Ovary (tissue), 9 donors: ENCODE measurements around the gene VSTM2B. TPM values are rescaled to one million over a fixed set of nuclear protein-coding genes. Genes with fewer than 3 reads are reported as not detected.
"Not testable (repeated sequence)": the region's sequence is repeated elsewhere in the genome, so short reads cannot be mapped to it uniquely, and the experiment has no call there.

ENCODE experiments used
- DNase-seq, 5 donors: peaks; one replicate each; pipeline ENCODE4 v3.0.0-alpha.2; 2019 to 2020
- H3K27ac ChIP-seq, 2 donors: fragments of 200-600 bp; one replicate each; pipeline versions ENCODE4 v1.5.1 to v1.8.0; 2019 to 2022
- H3K27me3 ChIP-seq: fragments of 200-600 bp; one replicate; pipeline ENCODE4 v1.8.0; 2022
- H3K36me3 ChIP-seq: fragments of 200-600 bp; sonication (generic); one replicate; pipeline ENCODE4 v1.5.1; 2019
- H3K4me1 ChIP-seq: one replicate; pipeline ENCODE4 v1.8.1; 2013; ENCODE audit warnings: mild to moderate bottlenecking, moderate library complexity; ENCODE audit not compliant: insufficient read depth
- H3K4me3 ChIP-seq: fragments of 200-600 bp; sonication (generic); one replicate; pipeline ENCODE4 v1.5.1; 2017
- H3K9me3 ChIP-seq, 2 donors: fragments of 200-600 bp in 1 of 2; sonication (generic) in 1 of 2; one replicate each; pipeline versions ENCODE4 v1.5.1 to v1.8.1; 2013 to 2019; ENCODE audit warnings: mild to moderate bottlenecking in 1 of 2, moderate library complexity in 1 of 2
- EP300 ChIP-seq: sonication (generic); formaldehyde crosslinking; IDR thresholded peaks from one replicate; pipeline ENCODE4 v1.6.1; 2017; ENCODE audit warnings: antibody characterized with exemption
- POLR2A ChIP-seq: fragments of 450-650 bp; IDR thresholded peaks from one replicate; pipeline ENCODE4 v1.6.1; 2017; ENCODE audit warnings: antibody characterized with exemption, mild to moderate bottlenecking, moderate library complexity
- WGBS, 3 donors: extraction: QIAGEN DNeasy Blood & Tissue Kit in 1 of 3; methylation state at CpG; one replicate each; pipeline versions ENCODE4 v1.1.5 to v1.1.7; 2013 to 2017; 5-methylcytosine and 5-hydroxymethylcytosine counted together
- intact Hi-C, 4 donors: fragments of 100-400 bp; cut with DNase I; formaldehyde crosslinking; loops; one replicate each; pipeline versions ENCODE4 v1.11.0 to v1.15.1; 2022 to 2023
- polyA plus RNA-seq, 2 donors: library from polyadenylated mRNA; stranded (reverse); fragments of 200-250 nt in 1 of 2; fragments of 350-450 nt in 1 of 2; fragmentation: Illumina TruSeq in 1 of 2; extraction: RNeasy Lipid Tissue Mini Kit (QIAGEN cat#74804) in 1 of 2; gene quantifications; one replicate each; pipeline ENCODE4 v1.2.3, GENCODE V29; 2013 to 2014
- total RNA-seq, 7 donors: library from RNA; depleted of rRNA in 2 of 7; stranded (reverse); fragments of >200 nt in 2 of 7; fragmentation: NEBNext Ultra II Directional in 3 of 7; extraction: Animal tissue kit (Norgen Biotek cat#: 25700) in 3 of 7; gene quantifications; one replicate each; pipeline versions ENCODE4 v1.1.0 to v1.2.4, GENCODE V29; 2016 to 2023
- TF ChIP-seq, protein P1 (sequence below), 3 donors: fragments of 450-650 bp in 2 of 3; fragments of 200-600 bp in 1 of 3; IDR thresholded peaks; one replicate each; pipeline versions ENCODE4 v1.5.1 to v1.8.0; 2016 to 2022; ENCODE audit warnings: antibody characterized with exemption in 3 of 3, mild to moderate bottlenecking in 1 of 3
- donor health status: DM: no; HTN: no; CAD: no; lungs with moderate emphysema.
- donor health status: DM: no; HTN: no; CAD: no.
- donor health status: Bipolar disorder and iron deficiency.
- donor health status: DM: yes; HTN: yes; CAD: no.
- donor health status: DM: no; HTN: no; CAD: no.
- donor health status: DM: yes; HTN: yes; CAD: no.

VSTM2B gene
- total and polyA plus RNA-seq, 9 donors = 0.13 TPM; not detected in 8

DNA sequence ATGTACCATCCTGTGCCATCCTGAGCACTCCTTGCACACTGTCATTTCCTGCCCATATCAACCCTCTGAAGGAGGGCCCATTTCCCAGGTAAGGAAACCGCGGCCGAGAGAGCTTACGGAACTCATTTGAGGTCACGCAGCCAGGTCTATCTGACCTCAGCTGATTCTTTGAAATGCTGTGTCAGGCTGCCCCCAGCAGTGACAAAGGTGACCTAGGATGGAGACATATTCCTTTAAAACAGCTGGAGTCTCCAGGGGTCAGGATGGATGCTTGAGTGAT lies 42.2 kb upstream of the VSTM2B start:
- intact Hi-C loops = no loop called here
- no peak overlapping the region for H3K27ac ChIP-seq
- no peaks in the 10 kb centered on the region for H3K9me3 ChIP-seq
- no peaks in the 10 kb centered on the region for H3K27me3 ChIP-seq
- H3K4me1 ChIP-seq = no peaks in the 10 kb centered on the region
- H3K4me3 ChIP-seq = no peak overlapping the region
- no peak for DNase-seq
- TF ChIP-seq, protein P1, sequence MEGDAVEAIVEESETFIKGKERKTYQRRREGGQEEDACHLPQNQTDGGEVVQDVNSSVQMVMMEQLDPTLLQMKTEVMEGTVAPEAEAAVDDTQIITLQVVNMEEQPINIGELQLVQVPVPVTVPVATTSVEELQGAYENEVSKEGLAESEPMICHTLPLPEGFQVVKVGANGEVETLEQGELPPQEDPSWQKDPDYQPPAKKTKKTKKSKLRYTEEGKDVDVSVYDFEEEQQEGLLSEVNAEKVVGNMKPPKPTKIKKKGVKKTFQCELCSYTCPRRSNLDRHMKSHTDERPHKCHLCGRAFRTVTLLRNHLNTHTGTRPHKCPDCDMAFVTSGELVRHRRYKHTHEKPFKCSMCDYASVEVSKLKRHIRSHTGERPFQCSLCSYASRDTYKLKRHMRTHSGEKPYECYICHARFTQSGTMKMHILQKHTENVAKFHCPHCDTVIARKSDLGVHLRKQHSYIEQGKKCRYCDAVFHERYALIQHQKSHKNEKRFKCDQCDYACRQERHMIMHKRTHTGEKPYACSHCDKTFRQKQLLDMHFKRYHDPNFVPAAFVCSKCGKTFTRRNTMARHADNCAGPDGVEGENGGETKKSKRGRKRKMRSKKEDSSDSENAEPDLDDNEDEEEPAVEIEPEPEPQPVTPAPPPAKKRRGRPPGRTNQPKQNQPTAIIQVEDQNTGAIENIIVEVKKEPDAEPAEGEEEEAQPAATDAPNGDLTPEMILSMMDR (IDR thresholded peaks at IDR 0.05) = no peak
- TF ChIP-seq EP300 = no peak
- no peak for TF ChIP-seq POLR2A
- 90 to 93% (median 91%) methylated on average over 5 of the region's 5 CpGs for WGBS, 3 donors
- no peaks in the 10 kb centered on the region for H3K36me3 ChIP-seq

DNA sequence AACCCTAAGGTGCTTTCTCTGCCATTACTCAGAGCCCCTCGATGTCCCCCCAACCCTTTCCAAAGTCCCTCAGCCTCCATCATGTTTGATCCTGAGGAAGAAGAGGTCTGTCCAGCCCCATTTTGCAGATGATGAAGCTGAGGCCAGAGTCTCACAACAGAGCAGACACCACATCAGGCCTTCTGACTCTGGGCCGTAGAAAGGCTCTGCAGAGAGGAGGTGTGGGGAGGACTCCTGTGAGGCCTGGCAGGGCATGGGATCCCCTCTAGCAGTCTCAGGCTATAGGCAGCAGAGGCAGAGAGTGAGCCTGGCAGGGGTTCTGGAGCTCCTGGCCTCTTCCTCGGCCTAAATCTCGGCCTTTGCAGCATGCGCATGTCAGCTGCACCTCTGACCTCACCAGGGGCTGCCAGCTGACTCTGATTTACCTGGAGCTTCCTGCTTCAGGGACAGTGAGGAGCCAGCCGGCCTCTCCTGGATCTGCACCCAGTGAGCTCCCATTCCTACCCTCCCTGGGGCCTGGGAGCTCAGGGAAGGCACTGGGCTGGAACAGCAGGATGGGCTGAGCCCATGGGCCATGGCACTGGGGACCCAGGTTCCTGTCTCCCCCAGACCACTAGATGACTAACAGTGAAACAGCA lies 41.7 kb upstream of the VSTM2B start:
- peak in 1 of 5 donors; percentile 7 for DNase-seq
- H3K9me3 ChIP-seq = no peaks in the 10 kb centered on the region
- no peak overlapping the region for H3K4me3 ChIP-seq
- WGBS, 3 donors = 57 to 74% (median 64%) methylated on average over 6 of the region's 6 CpGs
- no peak overlapping the region for H3K27ac ChIP-seq
- no peaks in the 10 kb centered on the region for H3K27me3 ChIP-seq
- H3K36me3 ChIP-seq = no peaks in the 10 kb centered on the region
- no peaks in the 10 kb centered on the region for H3K4me1 ChIP-seq
- TF ChIP-seq EP300 = no peak
- intact Hi-C loops = no loop called here

DNA sequence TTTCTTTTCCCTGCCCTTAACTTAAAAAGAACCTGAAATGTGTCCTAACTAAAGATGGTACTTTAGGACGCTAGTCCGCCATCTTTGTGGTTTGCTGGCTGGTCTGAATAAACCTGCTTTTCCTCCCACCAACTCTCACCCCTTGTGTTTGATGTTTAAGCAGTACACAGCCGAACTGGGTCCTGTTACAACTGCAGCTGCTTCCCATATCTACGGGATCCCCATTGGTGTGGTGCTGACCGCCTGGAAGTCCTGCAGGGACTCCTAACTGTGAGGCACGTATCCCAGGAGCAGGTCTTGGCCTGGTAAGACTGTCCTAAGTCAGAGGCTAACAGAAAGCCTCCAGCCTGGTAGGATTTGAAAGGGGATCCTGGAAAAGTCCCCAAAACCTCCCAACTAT lies 40.9 kb upstream of the VSTM2B start:
- no peak overlapping the region for H3K4me3 ChIP-seq
- TF ChIP-seq POLR2A (no peak), EP300 (no peak)
- TF ChIP-seq, protein P1 (IDR thresholded peaks at IDR 0.05) = no peak
- H3K36me3 ChIP-seq = no peaks in the 10 kb centered on the region
- no peaks in the 10 kb centered on the region for H3K4me1 ChIP-seq
- intact Hi-C loops = no loop called here
- no peak for DNase-seq
- no peaks in the 10 kb centered on the region for H3K27me3 ChIP-seq
- H3K9me3 ChIP-seq = no peaks in the 10 kb centered on the region
- H3K27ac ChIP-seq = no peak overlapping the region
- WGBS, 3 donors = 48 to 74% (median 57%) methylated on average over 6 of the region's 6 CpGs

DNA sequence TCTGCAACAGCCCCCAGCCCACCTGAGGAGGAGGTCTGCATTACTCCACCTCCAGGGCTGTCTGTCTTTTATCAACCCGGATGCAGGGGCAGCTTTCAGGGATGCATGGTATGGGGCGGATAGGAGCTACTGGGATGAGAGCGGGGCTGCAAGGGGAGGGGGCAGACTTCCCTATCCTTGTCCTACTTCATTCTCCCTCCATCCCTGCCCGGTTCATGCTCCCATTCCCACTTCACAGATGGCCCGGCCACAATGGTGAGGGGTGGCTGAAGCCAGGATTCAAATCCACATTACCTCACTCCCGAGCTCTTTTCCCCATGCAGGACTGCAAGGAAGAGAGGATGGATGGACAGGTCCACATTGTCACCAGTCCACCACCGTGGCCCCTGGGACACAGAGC lies 40.5 kb upstream of the VSTM2B start:
- 70 to 79% (median 73%) methylated on average over 7 of the region's 7 CpGs for WGBS, 3 donors

DNA sequence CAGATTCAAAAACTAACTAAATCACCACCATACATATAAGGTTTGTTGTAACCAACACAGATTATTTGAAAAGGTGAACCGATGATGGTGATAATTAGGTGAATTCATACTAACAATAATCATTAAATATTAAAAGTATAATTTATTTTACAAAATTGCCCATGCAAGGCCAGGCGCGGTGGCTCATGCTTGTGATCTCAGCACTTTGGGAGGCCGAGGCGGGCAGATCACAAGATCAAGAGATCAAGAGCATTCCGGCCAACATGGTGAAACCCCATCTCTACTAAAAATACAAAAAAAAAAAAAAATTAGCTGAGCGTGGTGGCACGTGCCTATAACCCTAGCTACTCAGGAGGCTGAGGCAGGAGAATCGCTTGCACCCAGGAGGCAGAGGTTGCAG lies 38.8 kb upstream of the VSTM2B start:
- H3K9me3 ChIP-seq, H3K4me3 ChIP-seq, H3K4me1 ChIP-seq, intact Hi-C loops, DNase-seq, H3K36me3 ChIP-seq, H3K27ac ChIP-seq, H3K27me3 ChIP-seq: not testable (repeated sequence)
- 85 to 92% (median 89%) methylated on average over 9 of the region's 9 CpGs for WGBS, 3 donors

More for the DNA sequence above, 40.5 kb upstream of the VSTM2B start:
- TF ChIP-seq EP300 (no peak), POLR2A (no peak)
- TF ChIP-seq, protein P1 (IDR thresholded peaks at IDR 0.05) = no peak
- H3K4me3 ChIP-seq = no peak overlapping the region
- intact Hi-C loops = no loop called here
- no peaks in the 10 kb centered on the region for H3K4me1 ChIP-seq
- H3K27ac ChIP-seq = no peak overlapping the region
- no peaks in the 10 kb centered on the region for H3K27me3 ChIP-seq
- no peaks in the 10 kb centered on the region for H3K9me3 ChIP-seq
- H3K36me3 ChIP-seq = no peaks in the 10 kb centered on the region
- DNase-seq = peak in 1 of 5 donors; percentile 6
